Ovary (tissue), 9 donors: ENCODE results near the gene MRPL55. TPM values are rescaled to one million over a fixed set of nuclear protein-coding genes. Genes with fewer than 3 reads are reported as not detected.

Source experiments
- DNase-seq, 5 donors: peaks; one replicate each; pipeline ENCODE4 v3.0.0-alpha.2; 2019 to 2020
- H3K27ac ChIP-seq, 2 donors: fragments of 200-600 bp; one replicate each; pipeline versions ENCODE4 v1.5.1 to v1.8.0; 2019 to 2022
- H3K27me3 ChIP-seq: fragments of 200-600 bp; one replicate; pipeline ENCODE4 v1.8.0; 2022
- H3K36me3 ChIP-seq: fragments of 200-600 bp; sonication (generic); one replicate; pipeline ENCODE4 v1.5.1; 2019
- H3K4me1 ChIP-seq: one replicate; pipeline ENCODE4 v1.8.1; 2013; ENCODE audit warnings: mild to moderate bottlenecking, moderate library complexity; ENCODE audit not compliant: insufficient read depth
- H3K4me3 ChIP-seq: fragments of 200-600 bp; sonication (generic); one replicate; pipeline ENCODE4 v1.5.1; 2017
- H3K9me3 ChIP-seq, 2 donors: fragments of 200-600 bp in 1 of 2; sonication (generic) in 1 of 2; one replicate each; pipeline versions ENCODE4 v1.5.1 to v1.8.1; 2013 to 2019; ENCODE audit warnings: mild to moderate bottlenecking in 1 of 2, moderate library complexity in 1 of 2
- EP300 ChIP-seq: sonication (generic); formaldehyde crosslinking; IDR thresholded peaks from one replicate; pipeline ENCODE4 v1.6.1; 2017; ENCODE audit warnings: antibody characterized with exemption
- POLR2A ChIP-seq: fragments of 450-650 bp; IDR thresholded peaks from one replicate; pipeline ENCODE4 v1.6.1; 2017; ENCODE audit warnings: antibody characterized with exemption, mild to moderate bottlenecking, moderate library complexity
- WGBS, 3 donors: extraction: QIAGEN DNeasy Blood & Tissue Kit in 1 of 3; methylation state at CpG; one replicate each; pipeline versions ENCODE4 v1.1.5 to v1.1.7; 2013 to 2017; 5-methylcytosine and 5-hydroxymethylcytosine counted together
- intact Hi-C, 4 donors: fragments of 100-400 bp; cut with DNase I; formaldehyde crosslinking; loops; one replicate each; pipeline versions ENCODE4 v1.11.0 to v1.15.1; 2022 to 2023
- polyA plus RNA-seq, 2 donors: library from polyadenylated mRNA; stranded (reverse); fragments of 200-250 nt in 1 of 2; fragments of 350-450 nt in 1 of 2; fragmentation: Illumina TruSeq in 1 of 2; extraction: RNeasy Lipid Tissue Mini Kit (QIAGEN cat#74804) in 1 of 2; gene quantifications; one replicate each; pipeline ENCODE4 v1.2.3, GENCODE V29; 2013 to 2014
- total RNA-seq, 7 donors: library from RNA; depleted of rRNA in 2 of 7; stranded (reverse); fragments of >200 nt in 2 of 7; fragmentation: NEBNext Ultra II Directional in 3 of 7; extraction: Animal tissue kit (Norgen Biotek cat#: 25700) in 3 of 7; gene quantifications; one replicate each; pipeline versions ENCODE4 v1.1.0 to v1.2.4, GENCODE V29; 2016 to 2023
- TF ChIP-seq, protein P1 (sequence below), 3 donors: fragments of 450-650 bp in 2 of 3; fragments of 200-600 bp in 1 of 3; IDR thresholded peaks; one replicate each; pipeline versions ENCODE4 v1.5.1 to v1.8.0; 2016 to 2022; ENCODE audit warnings: antibody characterized with exemption in 3 of 3, mild to moderate bottlenecking in 1 of 3
- donor health status: DM: no; HTN: no; CAD: no; lungs with moderate emphysema.
- donor health status: DM: no; HTN: no; CAD: no.
- donor health status: Bipolar disorder and iron deficiency.
- donor health status: DM: yes; HTN: yes; CAD: no.
- donor health status: DM: no; HTN: no; CAD: no.
- donor health status: DM: yes; HTN: yes; CAD: no.

Gene MRPL55
- total and polyA plus RNA-seq, 9 donors = 14.6 to 98.5 (median 43.3) TPM

DNA sequence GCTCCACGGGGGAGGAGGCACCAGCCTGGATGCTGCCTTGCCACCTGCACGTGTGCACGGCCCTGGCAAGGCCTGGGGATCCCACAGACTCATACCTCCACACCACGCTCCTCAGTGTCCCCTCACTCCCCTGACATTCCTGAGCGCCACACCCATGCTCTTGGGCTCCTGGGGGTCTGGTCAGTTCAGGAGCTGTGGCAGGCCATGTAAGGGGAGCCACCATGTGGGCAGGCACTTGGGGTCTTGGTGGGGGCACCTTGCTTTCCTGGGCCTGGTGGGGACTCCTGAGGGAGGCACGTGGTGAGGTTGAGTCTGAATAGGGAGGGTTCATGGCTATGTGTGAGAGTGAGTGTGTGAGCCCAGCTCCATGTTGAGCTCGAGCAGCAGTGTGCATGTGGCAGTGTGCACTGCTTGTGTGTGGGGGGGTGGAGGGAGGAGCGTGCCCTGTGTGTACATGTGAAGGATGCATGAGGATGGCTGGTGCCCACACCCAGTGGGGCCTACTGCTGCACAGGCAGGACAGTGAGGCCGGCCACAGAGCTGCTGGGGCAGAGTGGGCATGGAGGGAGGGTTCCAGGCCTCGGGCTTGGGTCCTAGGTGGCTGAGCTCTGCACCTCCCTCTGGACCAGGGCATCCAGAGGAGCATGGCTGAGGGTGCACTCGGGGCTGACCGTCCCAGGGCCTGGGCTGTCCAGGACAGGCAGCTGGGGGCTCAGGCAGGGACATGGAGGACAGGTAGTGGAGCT lies 42.3 kb upstream of the MRPL55 start:
- no peak for TF ChIP-seq EP300
- TF ChIP-seq, protein P1, sequence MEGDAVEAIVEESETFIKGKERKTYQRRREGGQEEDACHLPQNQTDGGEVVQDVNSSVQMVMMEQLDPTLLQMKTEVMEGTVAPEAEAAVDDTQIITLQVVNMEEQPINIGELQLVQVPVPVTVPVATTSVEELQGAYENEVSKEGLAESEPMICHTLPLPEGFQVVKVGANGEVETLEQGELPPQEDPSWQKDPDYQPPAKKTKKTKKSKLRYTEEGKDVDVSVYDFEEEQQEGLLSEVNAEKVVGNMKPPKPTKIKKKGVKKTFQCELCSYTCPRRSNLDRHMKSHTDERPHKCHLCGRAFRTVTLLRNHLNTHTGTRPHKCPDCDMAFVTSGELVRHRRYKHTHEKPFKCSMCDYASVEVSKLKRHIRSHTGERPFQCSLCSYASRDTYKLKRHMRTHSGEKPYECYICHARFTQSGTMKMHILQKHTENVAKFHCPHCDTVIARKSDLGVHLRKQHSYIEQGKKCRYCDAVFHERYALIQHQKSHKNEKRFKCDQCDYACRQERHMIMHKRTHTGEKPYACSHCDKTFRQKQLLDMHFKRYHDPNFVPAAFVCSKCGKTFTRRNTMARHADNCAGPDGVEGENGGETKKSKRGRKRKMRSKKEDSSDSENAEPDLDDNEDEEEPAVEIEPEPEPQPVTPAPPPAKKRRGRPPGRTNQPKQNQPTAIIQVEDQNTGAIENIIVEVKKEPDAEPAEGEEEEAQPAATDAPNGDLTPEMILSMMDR (IDR thresholded peaks at IDR 0.05) = no peak
- no peak for TF ChIP-seq POLR2A
- Histone ChIP-seq H3K4me3 (no peak overlapping the region), H3K27me3 (no peaks in the 10 kb centered on the region), H3K27ac (peak overlapping the region; percentile 97 to 99), H3K36me3 (no peaks in the 10 kb centered on the region), H3K9me3 (no peaks in the 10 kb centered on the region), H3K4me1 (peaks cover 25% of the 10 kb centered on the region)
- DNase-seq = peak; percentile 35 to 56 (median 47)
- WGBS, 3 donors = 46 to 56% (median 53%) methylated on average over 12 of the region's 12 CpGs
- intact Hi-C loops = no loop called here

DNA sequence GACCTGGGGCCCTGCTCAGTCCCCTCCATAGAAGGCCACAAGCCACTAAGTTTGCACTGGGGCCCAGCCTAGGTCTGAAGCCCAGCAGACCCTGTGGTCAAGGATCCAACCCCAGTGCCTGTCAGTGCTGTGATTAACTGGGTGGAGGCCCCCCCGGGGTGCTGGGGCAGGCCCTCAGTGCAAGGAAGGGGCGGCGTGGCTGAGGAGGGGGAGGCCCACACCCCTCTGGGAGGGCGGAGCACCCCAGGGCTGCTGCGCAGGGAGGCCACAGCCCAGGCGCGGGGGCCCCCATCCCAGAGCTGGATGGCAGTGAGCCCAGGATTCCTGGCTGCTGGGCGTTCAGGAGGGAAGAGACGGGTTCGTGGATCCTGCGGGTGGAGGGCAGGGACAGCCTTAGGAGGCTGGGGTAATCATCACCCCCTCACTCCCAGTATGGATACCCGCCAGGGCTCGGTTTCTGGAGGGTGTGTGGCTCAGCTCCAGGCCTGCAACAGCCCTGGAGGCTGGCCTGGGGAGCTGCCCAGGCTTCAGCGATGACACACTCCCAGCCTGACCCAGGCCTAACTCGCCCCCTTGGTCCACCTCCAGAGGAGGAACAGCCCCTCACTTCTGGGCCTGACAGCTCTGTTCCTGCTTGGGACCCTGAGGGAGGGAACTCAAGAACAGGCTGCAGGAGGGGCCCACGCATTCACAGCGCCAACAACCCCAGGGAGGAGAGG lies 41.5 kb upstream of the MRPL55 start:
- H3K27ac ChIP-seq = peak overlapping the region; percentile 97 to 99
- intact Hi-C loops = no loop called here
- no peak for TF ChIP-seq POLR2A
- no peak for TF ChIP-seq EP300
- TF ChIP-seq, protein P1 (IDR thresholded peaks at IDR 0.05) = no peak
- no peaks in the 10 kb centered on the region for H3K36me3 ChIP-seq
- H3K4me1 ChIP-seq = peaks cover 25% of the 10 kb centered on the region
- 3 to 12% (median 6%) methylated on average over 10 to 17 of the region's 17 CpGs for WGBS, 3 donors
- no peaks in the 10 kb centered on the region for H3K9me3 ChIP-seq
- H3K4me3 ChIP-seq = peak overlapping the region; percentile 29
- H3K27me3 ChIP-seq = no peaks in the 10 kb centered on the region
- peak; percentile 93 to 96 (median 94) for DNase-seq

DNA sequence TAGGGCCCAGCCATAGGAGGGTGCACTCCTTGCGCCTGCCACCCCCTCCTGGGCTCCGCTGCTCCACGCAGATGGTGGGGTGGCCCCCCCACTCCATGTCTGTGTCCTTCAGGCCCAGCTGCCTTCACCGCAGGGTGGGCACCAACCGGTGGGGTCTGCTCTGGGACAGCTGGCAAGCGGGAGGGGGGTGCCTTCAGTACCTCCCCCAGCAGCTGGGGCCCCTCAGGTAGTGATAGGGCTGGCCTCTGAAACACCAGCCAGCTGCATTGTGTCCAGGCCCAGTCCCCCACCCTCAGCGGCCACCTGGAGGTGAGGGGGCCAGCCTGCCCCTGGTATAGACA lies 41.0 kb upstream of the MRPL55 start:
- H3K27ac ChIP-seq = peak overlapping the region; percentile 97 to 99
- WGBS, 3 donors = 24 to 39% (median 36%) methylated on average over 7 of the region's 7 CpGs
- no peaks in the 10 kb centered on the region for H3K36me3 ChIP-seq
- intact Hi-C loops = no loop called here
- peak overlapping the region; percentile 29 for H3K4me3 ChIP-seq
- H3K9me3 ChIP-seq = no peaks in the 10 kb centered on the region
- DNase-seq = peak; percentile 60 to 74 (median 69)
- no peak for TF ChIP-seq EP300
- TF ChIP-seq, protein P1 (IDR thresholded peaks at IDR 0.05) = no peak
- TF ChIP-seq POLR2A = no peak
- H3K4me1 ChIP-seq = peaks cover 25% of the 10 kb centered on the region
- no peaks in the 10 kb centered on the region for H3K27me3 ChIP-seq

DNA sequence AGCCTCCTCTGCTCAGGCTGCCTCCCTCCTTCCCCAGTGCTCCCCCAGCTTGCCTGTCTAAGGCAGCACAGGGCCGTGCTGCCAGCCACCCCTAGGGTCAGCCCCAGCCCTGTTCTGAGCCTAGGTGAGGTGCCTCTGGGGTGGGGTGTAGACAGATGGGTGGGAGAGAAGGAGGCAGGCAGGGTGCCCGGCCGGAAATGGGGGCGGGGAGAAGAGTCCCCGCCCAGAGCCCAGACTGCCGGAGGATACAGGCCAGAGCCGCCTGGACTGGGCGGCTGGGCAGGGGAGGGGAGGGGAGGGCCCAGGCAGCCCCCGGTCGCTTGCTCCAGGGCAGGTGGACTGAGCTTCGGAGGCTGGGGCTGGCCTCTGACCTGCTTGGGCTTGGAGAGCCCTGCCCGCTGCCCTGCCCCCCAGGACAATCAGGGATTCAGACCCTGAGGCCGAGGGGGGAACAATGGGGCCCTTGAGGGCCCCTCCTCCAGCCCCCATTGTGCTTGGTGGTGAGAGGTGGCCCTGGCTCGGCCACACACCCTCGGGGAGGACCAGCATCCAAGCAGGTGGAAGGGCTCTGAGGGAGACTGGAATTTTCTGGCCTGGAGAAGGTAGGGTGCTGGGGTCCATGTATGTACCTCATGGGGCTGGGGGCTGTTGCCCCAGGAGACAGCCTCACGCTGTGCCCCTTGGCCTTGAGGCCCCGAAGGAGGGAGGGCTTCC lies 40.5 kb upstream of the MRPL55 start, which contains the start of gene GJC2:
Gene GJC2 (plus strand): TSS at position 525 of the 714 bp plus-strand sequence. CDS start 7,829 bp downstream, outside the sequence.
- H3K4me3 ChIP-seq = peak within 1 kb of the TSS; percentile 29
- peak; percentile 79 to 84 (median 82) for DNase-seq
- H3K9me3 ChIP-seq = no peaks in the 10 kb centered on the region
- H3K27ac ChIP-seq = peak within 1 kb of the TSS; percentile 97 to 99
- intact Hi-C loops = no loop called here
- TF ChIP-seq, protein P1 (IDR thresholded peaks at IDR 0.05) = no peak
- TF ChIP-seq EP300 = no peak
- TF ChIP-seq POLR2A = no peak
- H3K27me3 ChIP-seq = no peaks in the 10 kb centered on the region
- WGBS, 3 donors = 14 to 18% (median 18%) methylated on average over 13 to 17 of the region's 17 CpGs
- H3K4me1 ChIP-seq = peaks cover 25% of the 10 kb centered on the region
- H3K36me3 ChIP-seq = no peaks in the 10 kb centered on the region
